ENCODE measurements around the gene FCER1G.

FCER1G gene

DNA sequence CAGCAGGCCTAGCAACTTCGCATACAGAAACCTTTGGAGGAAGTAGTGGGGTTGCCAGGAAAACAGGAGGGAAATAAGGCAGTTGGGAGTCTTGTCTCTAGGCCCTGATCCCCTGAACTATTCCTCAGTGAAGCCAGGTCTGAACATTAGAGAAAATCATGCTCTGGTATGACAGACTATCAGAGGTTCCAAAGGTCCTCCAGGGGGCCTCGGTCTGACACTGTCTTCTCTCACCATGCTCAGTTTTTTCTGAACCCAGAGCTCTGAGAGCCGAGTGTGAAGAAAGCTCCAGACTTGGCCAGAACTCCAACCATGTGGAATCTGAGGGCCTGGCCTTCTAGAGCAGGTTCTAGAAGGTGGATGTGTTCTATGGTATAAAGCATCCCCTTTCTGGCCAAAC lies 14.8 kb downstream of the FCER1G start:
- no peak for DNase-seq (ENCODE audit: low read depth)
- TF ChIP-seq, protein P1, sequence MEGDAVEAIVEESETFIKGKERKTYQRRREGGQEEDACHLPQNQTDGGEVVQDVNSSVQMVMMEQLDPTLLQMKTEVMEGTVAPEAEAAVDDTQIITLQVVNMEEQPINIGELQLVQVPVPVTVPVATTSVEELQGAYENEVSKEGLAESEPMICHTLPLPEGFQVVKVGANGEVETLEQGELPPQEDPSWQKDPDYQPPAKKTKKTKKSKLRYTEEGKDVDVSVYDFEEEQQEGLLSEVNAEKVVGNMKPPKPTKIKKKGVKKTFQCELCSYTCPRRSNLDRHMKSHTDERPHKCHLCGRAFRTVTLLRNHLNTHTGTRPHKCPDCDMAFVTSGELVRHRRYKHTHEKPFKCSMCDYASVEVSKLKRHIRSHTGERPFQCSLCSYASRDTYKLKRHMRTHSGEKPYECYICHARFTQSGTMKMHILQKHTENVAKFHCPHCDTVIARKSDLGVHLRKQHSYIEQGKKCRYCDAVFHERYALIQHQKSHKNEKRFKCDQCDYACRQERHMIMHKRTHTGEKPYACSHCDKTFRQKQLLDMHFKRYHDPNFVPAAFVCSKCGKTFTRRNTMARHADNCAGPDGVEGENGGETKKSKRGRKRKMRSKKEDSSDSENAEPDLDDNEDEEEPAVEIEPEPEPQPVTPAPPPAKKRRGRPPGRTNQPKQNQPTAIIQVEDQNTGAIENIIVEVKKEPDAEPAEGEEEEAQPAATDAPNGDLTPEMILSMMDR (IDR thresholded peaks at IDR 0.05; ENCODE audit: insufficient read depth, low read depth, low read length, missing control alignments): no peak
- no peak overlapping the region for H3K4me3 ChIP-seq (ENCODE audit: low read depth, low read length)

DNA sequence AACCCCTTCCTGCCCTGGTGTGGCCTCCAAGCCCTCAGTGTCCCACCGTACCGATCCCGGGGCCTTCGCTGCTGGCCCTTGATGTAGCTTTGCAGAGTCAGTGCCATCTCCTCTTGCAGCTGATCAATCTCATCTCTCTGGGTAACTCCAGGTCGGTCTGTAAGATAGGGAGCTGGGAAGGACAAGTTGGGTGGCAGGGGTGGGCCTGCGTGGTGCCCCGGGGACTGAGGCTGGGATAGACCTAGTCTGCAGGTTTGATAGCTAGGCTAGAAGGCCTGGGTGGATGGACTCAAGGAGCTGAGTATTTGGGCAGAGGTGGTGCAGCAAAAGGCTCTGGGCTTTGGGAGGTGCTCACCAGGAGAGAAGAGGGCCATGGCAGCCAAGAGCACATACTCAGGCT lies 15.7 kb downstream of the FCER1G start:
- H3K4me3 ChIP-seq (ENCODE audit: low read depth, low read length): no peak overlapping the region
- TF ChIP-seq, protein P1 (IDR thresholded peaks at IDR 0.05; ENCODE audit: insufficient read depth, low read depth, low read length, missing control alignments): no peak
- no peak for DNase-seq (ENCODE audit: low read depth)

DNA sequence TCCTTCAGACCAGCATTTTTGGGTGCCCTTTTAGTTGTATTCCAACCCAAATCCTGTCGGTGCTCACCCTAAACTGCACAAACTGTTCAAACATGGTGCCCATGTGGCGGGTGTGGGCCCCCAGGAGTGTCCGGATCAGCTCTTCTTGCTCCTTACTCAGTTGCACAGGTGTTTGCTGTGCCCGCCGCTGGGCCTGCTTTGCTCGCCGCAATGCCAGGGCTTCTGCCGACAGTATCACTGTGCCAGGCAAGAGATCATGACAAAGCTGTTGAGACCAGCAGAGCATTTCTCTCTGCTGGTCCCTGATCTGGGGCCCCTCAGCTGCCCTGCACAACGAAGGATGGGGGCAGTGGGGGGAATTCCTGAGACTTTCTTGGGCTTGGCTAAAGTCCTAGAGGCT lies 18.0 kb downstream of the FCER1G start:
- DNase-seq (ENCODE audit: low read depth): no peak
- TF ChIP-seq, protein P1 (IDR thresholded peaks at IDR 0.05; ENCODE audit: insufficient read depth, low read depth, low read length, missing control alignments): no peak
- no peak overlapping the region for H3K4me3 ChIP-seq (ENCODE audit: low read depth, low read length)

DNA sequence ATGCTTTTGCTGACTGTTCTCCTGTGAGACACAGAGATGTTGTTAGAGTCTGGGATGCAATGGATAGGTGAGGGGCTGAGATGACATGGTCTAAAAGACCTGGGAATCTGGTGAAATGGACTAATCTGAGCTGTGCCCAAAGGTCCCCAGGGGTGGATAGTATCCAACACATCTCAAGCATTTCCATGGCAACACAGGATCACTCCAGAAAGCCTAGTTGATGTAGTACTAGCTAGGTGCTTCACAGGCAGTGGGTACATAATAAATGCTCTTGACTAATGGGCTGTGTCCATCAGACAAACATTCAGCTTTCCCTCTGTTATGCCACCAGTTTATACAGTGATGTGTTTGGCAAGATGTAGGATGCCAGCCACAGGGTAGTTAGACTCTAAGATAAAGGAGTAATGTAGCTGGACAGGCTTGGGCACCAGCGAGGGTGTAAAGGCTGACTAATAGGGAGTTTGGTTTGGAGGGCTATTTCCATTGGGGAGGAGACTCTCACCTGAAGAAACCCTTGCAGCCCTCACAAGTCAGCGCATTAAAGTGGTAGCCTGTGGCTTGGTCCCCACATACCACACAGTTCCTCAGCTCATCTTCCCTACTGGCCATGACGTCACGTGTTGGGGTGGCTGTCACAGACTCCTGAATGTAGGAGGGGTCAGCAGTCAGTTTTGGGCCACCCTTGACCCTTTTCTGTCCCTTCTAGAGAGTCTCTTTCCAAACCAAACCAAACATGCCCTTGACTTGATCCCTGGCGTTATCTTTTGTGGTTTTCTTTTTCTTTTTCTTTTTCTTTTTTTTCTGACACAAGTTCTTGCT lies 21.1 kb downstream of the FCER1G start:
- TF ChIP-seq, protein P1 (IDR thresholded peaks at IDR 0.05; ENCODE audit: insufficient read depth, low read depth, low read length, missing control alignments): no peak
- no peak overlapping the region for H3K4me3 ChIP-seq (ENCODE audit: low read depth, low read length)
- no peak for DNase-seq (ENCODE audit: low read depth)

DNA sequence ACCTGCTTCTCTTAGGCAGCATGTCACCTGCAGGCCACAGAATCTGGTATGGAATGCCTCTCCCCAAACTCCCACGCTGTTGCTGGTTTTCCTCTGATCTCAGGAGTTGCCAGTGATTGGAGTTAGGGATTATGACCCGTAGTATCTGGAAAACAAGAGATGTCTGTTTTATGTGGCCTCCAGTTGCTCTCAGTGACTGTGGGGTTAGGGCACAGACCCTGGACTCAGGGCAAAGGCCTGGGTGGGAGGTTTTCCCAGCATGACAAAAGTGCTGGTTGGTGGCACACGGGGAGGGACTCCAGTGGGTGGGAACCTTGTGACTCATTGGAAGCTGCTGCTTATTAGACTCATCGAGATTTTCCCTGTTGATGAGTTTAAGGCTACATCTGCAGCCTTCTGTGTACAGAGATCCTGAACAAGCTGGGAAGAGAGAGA lies 23.0 kb downstream of the FCER1G start, which contains the start of gene NR1I3:
Gene NR1I3, minus strand, starts transcription at position 165 of the 435 bp plus-strand sequence. CDS start 1,638 bp downstream, outside the sequence.
- DNase-seq (ENCODE audit: low read depth): no peak
- no peak within 1 kb of the TSS for H3K4me3 ChIP-seq (ENCODE audit: low read depth, low read length)
- TF ChIP-seq, protein P1 (IDR thresholded peaks at IDR 0.05; ENCODE audit: insufficient read depth, low read depth, low read length, missing control alignments): no peak

DNA sequence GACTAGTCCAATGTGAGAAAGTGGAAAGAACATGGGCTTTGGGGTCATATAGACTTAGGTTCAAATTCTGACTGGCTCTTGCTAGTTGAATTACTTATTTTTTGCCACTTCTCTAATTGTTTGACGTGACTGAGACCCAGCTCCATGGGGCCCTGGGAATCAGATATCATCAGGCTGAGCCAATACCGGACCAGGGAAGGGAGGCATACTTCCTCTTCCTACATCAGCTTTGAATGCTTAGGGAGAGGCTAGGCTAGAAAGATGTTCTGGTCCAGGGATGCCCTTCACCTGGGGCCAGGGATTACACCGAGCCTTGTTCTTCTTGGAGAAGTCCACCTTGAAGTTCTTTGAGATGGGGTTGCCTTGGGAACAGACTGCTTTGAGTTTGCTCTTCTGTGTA lies 26.6 kb downstream of the FCER1G start:
- TF ChIP-seq, protein P1 (IDR thresholded peaks at IDR 0.05; ENCODE audit: insufficient read depth, low read depth, low read length, missing control alignments): no peak
- DNase-seq (ENCODE audit: low read depth): no peak
- H3K4me3 ChIP-seq (ENCODE audit: low read depth, low read length): no peak overlapping the region
